H9 (cell line): Measurements from ENCODE around the gene SFXN5. TPM values are rescaled to one million over a fixed set of nuclear protein-coding genes. Genes with fewer than 3 reads are reported as not detected.

Experiments
- DNase-seq: peaks from one replicate; pipeline ENCODE4 v3.0.0-alpha.2; 2017
- H2AFZ ChIP-seq: one replicate; pipeline ENCODE4 v1.6.1; 2013; ENCODE audit warnings: mild to moderate bottlenecking, low read length, control low read depth, moderate library complexity
- H2AK5ac ChIP-seq: 2 replicates; pipeline ENCODE4 v1.6.1; 2013; ENCODE audit warnings: low read length, control low read depth, mixed read lengths; ENCODE audit not compliant: insufficient read length
- H2BK120ac ChIP-seq: one replicate; pipeline ENCODE4 v1.6.1; 2013; ENCODE audit warnings: low read depth, mild to moderate bottlenecking, low read length, control low read depth, inconsistent platforms; ENCODE audit not compliant: poor library complexity, severe bottlenecking
- H2BK12ac ChIP-seq: 2 replicates; pipeline ENCODE4 v1.6.1; 2013; ENCODE audit warnings: low read length, control low read depth, mixed read lengths, low read depth; ENCODE audit not compliant: insufficient read length
- H2BK15ac ChIP-seq: 2 replicates; pipeline ENCODE4 v1.6.1; 2013; ENCODE audit warnings: low read depth, low read length, control low read depth
- H2BK20ac ChIP-seq: one replicate; pipeline ENCODE4 v1.6.1; 2013; ENCODE audit warnings: low read depth, mild to moderate bottlenecking, low read length, control low read depth, inconsistent platforms; ENCODE audit not compliant: poor library complexity, severe bottlenecking
- H2BK5ac ChIP-seq: 2 replicates; pipeline ENCODE4 v1.6.1; 2013; ENCODE audit warnings: low read length, control low read depth, mixed read lengths; ENCODE audit not compliant: insufficient read length
- H3K14ac ChIP-seq: 2 replicates; pipeline ENCODE4 v1.6.1; 2013; ENCODE audit warnings: low read length, control low read depth; ENCODE audit not compliant: insufficient read depth
- H3K18ac ChIP-seq: 2 replicates; pipeline ENCODE4 v1.6.1; 2013; ENCODE audit warnings: low read depth, mild to moderate bottlenecking, mixed read lengths, low read length, control low read depth; ENCODE audit not compliant: insufficient read length
- H3K23ac ChIP-seq: 2 replicates; pipeline ENCODE4 v1.6.1; 2013; ENCODE audit warnings: low read length, control low read depth, mixed read lengths, low read depth; ENCODE audit not compliant: insufficient read length
- H3K23me2 ChIP-seq: 2 replicates; pipeline ENCODE4 v1.6.1; 2013; ENCODE audit warnings: low read depth, mild to moderate bottlenecking, mixed read lengths, low read length, control low read depth; ENCODE audit not compliant: insufficient read length, poor library complexity, severe bottlenecking
- H3K27ac ChIP-seq: 2 replicates; pipeline ENCODE4 v1.5.1; 2013; ENCODE audit warnings: low read length, control low read depth, mixed read lengths, low read depth; ENCODE audit not compliant: insufficient read length
- H3K27me3 ChIP-seq: 2 replicates; pipeline ENCODE4 v1.6.1; 2013; ENCODE audit warnings: low read length, control low read depth, inconsistent platforms; ENCODE audit not compliant: insufficient read depth
- H3K4ac ChIP-seq: 2 replicates; pipeline ENCODE4 v1.6.1; 2013; ENCODE audit warnings: low read depth, mild to moderate bottlenecking, control low read depth, inconsistent platforms, low read length, moderate library complexity
- H3K4me1 ChIP-seq: 2 replicates; pipeline ENCODE4 v1.6.1; 2013; ENCODE audit warnings: low read length, control low read depth, inconsistent platforms; ENCODE audit not compliant: insufficient read depth
- H3K4me2 ChIP-seq: 2 replicates; pipeline ENCODE4 v1.6.1; 2013; ENCODE audit warnings: low read length, control low read depth, mixed read lengths; ENCODE audit not compliant: insufficient read length, insufficient read depth
- H3K56ac ChIP-seq: 2 replicates; pipeline ENCODE4 v1.6.1; 2013; ENCODE audit warnings: low read depth, mild to moderate bottlenecking, mixed read lengths, low read length, control low read depth; ENCODE audit not compliant: insufficient read length
- H3K79me1 ChIP-seq: 2 replicates; pipeline ENCODE4 v1.6.1; 2013; ENCODE audit warnings: low read depth, mild to moderate bottlenecking, moderate library complexity, low read length, control low read depth, inconsistent platforms; ENCODE audit not compliant: insufficient read depth, poor library complexity, severe bottlenecking
- H3K79me2 ChIP-seq: 2 replicates; pipeline ENCODE4 v1.6.1; 2013; ENCODE audit warnings: low read length, control low read depth, inconsistent platforms; ENCODE audit not compliant: insufficient read depth
- H3K9ac ChIP-seq: 2 replicates; pipeline ENCODE4 v1.6.1; 2013; ENCODE audit warnings: low read length, control low read depth, mixed read lengths; ENCODE audit not compliant: insufficient read length; ENCODE audit errors: extremely low read depth
- H3K9me3 ChIP-seq: one replicate; pipeline ENCODE4 v1.6.1; 2013; ENCODE audit warnings: low read depth, low read length, inconsistent platforms; ENCODE audit not compliant: control insufficient read depth
- H3T11ph ChIP-seq: one replicate; pipeline ENCODE4 v1.6.1; 2013; ENCODE audit warnings: mild to moderate bottlenecking, low read length, control low read depth, inconsistent platforms
- H4K20me1 ChIP-seq: one replicate; pipeline ENCODE4 v1.6.1; 2013; ENCODE audit not compliant: control insufficient read depth, insufficient read length, insufficient read depth
- H4K5ac ChIP-seq: 2 replicates; pipeline ENCODE4 v1.6.1; 2013; ENCODE audit warnings: low read depth, mild to moderate bottlenecking, mixed read lengths, low read length, control low read depth; ENCODE audit not compliant: insufficient read length
- H4K8ac ChIP-seq: replicated peaks from 2 replicates; pipeline ENCODE4 v1.6.1; 2013; ENCODE audit warnings: low read length, control low read depth, mixed read lengths, low read depth; ENCODE audit not compliant: insufficient read length
- H4K91ac ChIP-seq: 2 replicates; pipeline ENCODE4 v1.6.1; 2013; ENCODE audit warnings: low read depth, mild to moderate bottlenecking, moderate library complexity, mixed read lengths, low read length, control low read depth; ENCODE audit not compliant: insufficient read length
- H3K27ac Mint-ChIP-seq, 3 experiments: 2 replicates in 2 of 3; 3 replicates in 1 of 3; pipeline ENCODE4 v1.8.0; 2020 to 2021; ENCODE audit warnings: mixed read lengths in 3 of 3, mild to moderate bottlenecking in 1 of 3, moderate library complexity in 1 of 3
- H3K27me3 Mint-ChIP-seq: 2 replicates; pipeline ENCODE4 v1.8.0; 2021; ENCODE audit warnings: low read depth, mild to moderate bottlenecking, moderate library complexity, mixed read lengths
- H3K36me3 Mint-ChIP-seq, 3 experiments: 2 replicates in 2 of 3; 3 replicates in 1 of 3; pipeline ENCODE4 v1.8.0; 2020 to 2021; ENCODE audit warnings: low read depth in 3 of 3, mixed read lengths in 3 of 3; ENCODE audit not compliant: insufficient read depth in 1 of 3
- H3K4me1 Mint-ChIP-seq, 2 experiments: 2 replicates each; pipeline ENCODE4 v1.8.0; 2020; ENCODE audit warnings: mixed read lengths in 2 of 2
- H3K4me3 Mint-ChIP-seq, 2 experiments: 2 replicates in 1 of 2; 3 replicates in 1 of 2; pipeline ENCODE4 v1.8.0; 2020 to 2021; ENCODE audit warnings: mild to moderate bottlenecking in 2 of 2, mixed read lengths in 2 of 2, moderate library complexity in 1 of 2
- H3K9me3 Mint-ChIP-seq, 2 experiments: 2 replicates in 1 of 2; 3 replicates in 1 of 2; pipeline ENCODE4 v1.8.0; 2020; ENCODE audit warnings: mild to moderate bottlenecking in 2 of 2, mixed read lengths in 2 of 2, moderate library complexity in 1 of 2
- WGBS: extraction: QIAGEN DNeasy Blood & Tissue Kit; methylation state at CpG from one replicate; pipeline ENCODE4 v1.1.7; 2013; ENCODE audit warnings: missing lambda C conversion rate, low lambda C conversion rate, mixed read lengths; ENCODE audit not compliant: insufficient read length; ENCODE audit errors: extremely low coverage; 5-methylcytosine and 5-hydroxymethylcytosine counted together
- total RNA-seq: library from RNA; stranded (reverse); gene quantifications from 2 replicates; pipeline ENCODE4 v1.2.1, GENCODE V29; 2021
- TF ChIP-seq, protein P1 (sequence below): fragments of 200-600 bp; sonication (generic); conservative IDR thresholded peaks from 3 replicates; pipeline ENCODE4 v1.8.0; 2021; ENCODE audit warnings: antibody characterized with exemption, mild to moderate bottlenecking

SFXN5 gene
- total RNA-seq, 1 experiment from 2014 or later: 30.9 TPM

DNA sequence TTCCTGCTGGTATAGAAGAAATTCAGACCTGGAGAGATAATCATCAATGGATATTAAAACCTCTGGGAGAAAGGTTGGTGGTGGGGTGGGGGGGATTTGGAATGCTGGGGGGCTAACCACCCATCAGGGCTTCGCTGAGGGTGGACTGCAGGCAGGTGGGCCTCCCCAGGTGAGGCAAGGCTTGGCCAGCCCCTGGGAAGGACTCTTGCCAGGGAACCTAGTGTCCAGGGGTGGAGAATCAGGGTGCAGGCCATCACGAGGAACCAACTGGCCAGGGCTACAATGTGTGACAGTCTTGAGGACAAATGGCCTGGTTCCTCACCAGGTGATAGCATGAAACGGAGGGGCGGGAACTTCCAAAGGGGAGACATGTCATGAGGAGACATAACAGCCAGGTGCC lies 29.4 kb upstream of the SFXN5 start:
- no peak overlapping the region; a peak in 1 of 7 replicates for H3K27ac Mint-ChIP-seq
- no peak overlapping the region for H3K9ac ChIP-seq
- no peaks in the 10 kb centered on the region for H3K23me2 ChIP-seq
- no peak overlapping the region for H2BK12ac ChIP-seq
- H3K79me2 ChIP-seq: no peaks in the 10 kb centered on the region; the same call in 1 of the 2 replicates
- H3K27ac ChIP-seq: no peak overlapping the region
- no peak overlapping the region for H3K18ac ChIP-seq
- H4K91ac ChIP-seq: no peak overlapping the region
- no peak overlapping the region for H2BK20ac ChIP-seq
- no peaks in the 10 kb centered on the region for H3K27me3 Mint-ChIP-seq
- H4K8ac ChIP-seq: no peak overlapping the region
- no CpG with 5 or more reads among the region's 4 CpGs for whole genome bisulfite sequencing
- H3K23ac ChIP-seq: no peak overlapping the region
- H3K9me3 Mint-ChIP-seq: no peaks in the 10 kb centered on the region
- H2BK15ac ChIP-seq: no peak overlapping the region; the same call in 1 of the 2 replicates
- peaks cover 3% of the 10 kb centered on the region; the same call in 1 of the 2 replicates for H3K4me1 ChIP-seq
- peaks cover 0 to 4% (median 0%) of the 10 kb centered on the region in 3 experiments; a peak in 3 of 7 replicates for H3K36me3 Mint-ChIP-seq
- no peak overlapping the region for H2AK5ac ChIP-seq
- TF ChIP-seq, protein P1, sequence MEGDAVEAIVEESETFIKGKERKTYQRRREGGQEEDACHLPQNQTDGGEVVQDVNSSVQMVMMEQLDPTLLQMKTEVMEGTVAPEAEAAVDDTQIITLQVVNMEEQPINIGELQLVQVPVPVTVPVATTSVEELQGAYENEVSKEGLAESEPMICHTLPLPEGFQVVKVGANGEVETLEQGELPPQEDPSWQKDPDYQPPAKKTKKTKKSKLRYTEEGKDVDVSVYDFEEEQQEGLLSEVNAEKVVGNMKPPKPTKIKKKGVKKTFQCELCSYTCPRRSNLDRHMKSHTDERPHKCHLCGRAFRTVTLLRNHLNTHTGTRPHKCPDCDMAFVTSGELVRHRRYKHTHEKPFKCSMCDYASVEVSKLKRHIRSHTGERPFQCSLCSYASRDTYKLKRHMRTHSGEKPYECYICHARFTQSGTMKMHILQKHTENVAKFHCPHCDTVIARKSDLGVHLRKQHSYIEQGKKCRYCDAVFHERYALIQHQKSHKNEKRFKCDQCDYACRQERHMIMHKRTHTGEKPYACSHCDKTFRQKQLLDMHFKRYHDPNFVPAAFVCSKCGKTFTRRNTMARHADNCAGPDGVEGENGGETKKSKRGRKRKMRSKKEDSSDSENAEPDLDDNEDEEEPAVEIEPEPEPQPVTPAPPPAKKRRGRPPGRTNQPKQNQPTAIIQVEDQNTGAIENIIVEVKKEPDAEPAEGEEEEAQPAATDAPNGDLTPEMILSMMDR: no peak
- no peaks in the 10 kb centered on the region for H4K20me1 ChIP-seq
- H2BK5ac ChIP-seq: no peak overlapping the region
- no peaks in the 10 kb centered on the region for H3K9me3 ChIP-seq
- no peak overlapping the region for H3K56ac ChIP-seq
- no peaks in the 10 kb centered on the region for H3K27me3 ChIP-seq
- H2AFZ ChIP-seq: no peak overlapping the region
- no peak overlapping the region for H3K14ac ChIP-seq
- H3K4me1 Mint-ChIP-seq: peaks cover 16 to 22% of the 10 kb centered on the region in 2 experiments
- H3K4ac ChIP-seq: no peak overlapping the region
- H2BK120ac ChIP-seq: no peak overlapping the region
- H3K4me2 ChIP-seq: no peak overlapping the region
- no peak overlapping the region for H3T11ph ChIP-seq
- no peak for DNase-seq
- no peak overlapping the region for H4K5ac ChIP-seq
- no peak overlapping the region for H3K4me3 Mint-ChIP-seq
- H3K79me1 ChIP-seq: no peaks in the 10 kb centered on the region
